ENCODE data around the gene AMIGO3. TPM values are rescaled to one million over a fixed set of nuclear protein-coding genes. Genes with fewer than 3 reads are reported as not detected.

Gene AMIGO3
- total and polyA plus RNA-seq, 2 donors (not counting 1 experiment from before 2014, with no cell fraction given): 11.1 TPM; not detected in 1

- H3K27me3 ChIP-seq (replicated peaks in 1 of 4; ENCODE audit: control extremely low read depth in 1 of 4, control insufficient read depth in 3 of 4, insufficient read depth in 4 of 4, low read length in 3 of 4): no peaks in the 10 kb centered on the region
- H3K4me3 Mint-ChIP-seq: peak overlapping the region; percentile 96
- H3K4me1 ChIP-seq (ENCODE audit: control insufficient read depth in 2 of 2, insufficient read depth in 2 of 2, low read length in 2 of 2): peaks cover 15 to 30% of the 10 kb centered on the region in 2 donors
- 85% methylated on average over 75 of the region's 75 CpGs for WGBS (ENCODE audit: insufficient coverage)
- H3K4me3 ChIP-seq (ENCODE audit: control extremely low read depth in 1 of 5, extremely low read depth in 1 of 5, insufficient read depth in 1 of 5, low read depth in 2 of 5, low read length in 4 of 5): peak overlapping the region in 2 of 5 experiments; percentile 66 to 76
- ChIA-PET CTCF (interaction anchor here (0.6 to 1.9 kb wide), 11 partner anchors 10 to 1522 kb away, joined by 3 to 8 read pairs (median 3); partner anchors contain the start of genes INKA1, IP6K1 and RBM6), POLR2A (interaction anchor here (1.0 to 3.0 kb wide), 3 partner anchors 17 to 85 kb away, joined by 3 to 9 read pairs (median 3); partner anchors contain the start of genes INKA1 and IP6K1)
- H3K36me3 ChIP-seq (replicated peaks in 1 of 2; ENCODE audit: control extremely low read depth in 1 of 2, control insufficient read depth in 1 of 2, extremely low read depth in 1 of 2, insufficient read depth in 2 of 2, low read length in 1 of 2): peaks cover 0 to 23% of the 10 kb centered on the region in 2 experiments
- TF ChIP-seq EZH2 (IDR thresholded peaks at IDR 0.05; ENCODE audit: borderline replicate concordance, insufficient read depth, low read depth, low read length, poor library complexity, severe bottlenecking): no peak
- TF ChIP-seq, protein P1, sequence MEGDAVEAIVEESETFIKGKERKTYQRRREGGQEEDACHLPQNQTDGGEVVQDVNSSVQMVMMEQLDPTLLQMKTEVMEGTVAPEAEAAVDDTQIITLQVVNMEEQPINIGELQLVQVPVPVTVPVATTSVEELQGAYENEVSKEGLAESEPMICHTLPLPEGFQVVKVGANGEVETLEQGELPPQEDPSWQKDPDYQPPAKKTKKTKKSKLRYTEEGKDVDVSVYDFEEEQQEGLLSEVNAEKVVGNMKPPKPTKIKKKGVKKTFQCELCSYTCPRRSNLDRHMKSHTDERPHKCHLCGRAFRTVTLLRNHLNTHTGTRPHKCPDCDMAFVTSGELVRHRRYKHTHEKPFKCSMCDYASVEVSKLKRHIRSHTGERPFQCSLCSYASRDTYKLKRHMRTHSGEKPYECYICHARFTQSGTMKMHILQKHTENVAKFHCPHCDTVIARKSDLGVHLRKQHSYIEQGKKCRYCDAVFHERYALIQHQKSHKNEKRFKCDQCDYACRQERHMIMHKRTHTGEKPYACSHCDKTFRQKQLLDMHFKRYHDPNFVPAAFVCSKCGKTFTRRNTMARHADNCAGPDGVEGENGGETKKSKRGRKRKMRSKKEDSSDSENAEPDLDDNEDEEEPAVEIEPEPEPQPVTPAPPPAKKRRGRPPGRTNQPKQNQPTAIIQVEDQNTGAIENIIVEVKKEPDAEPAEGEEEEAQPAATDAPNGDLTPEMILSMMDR (IDR thresholded peaks at IDR 0.05): no peak
- H3K9me3 Mint-ChIP-seq (ENCODE audit: insufficient read depth): no peaks in the 10 kb centered on the region
- peaks cover 4% of the 10 kb centered on the region for H3K79me2 ChIP-seq (ENCODE audit: control insufficient read depth, insufficient read depth, low read length)
- DNase-seq: peak; percentile 42
- peak overlapping the region; percentile 95 for H3K4me2 ChIP-seq (replicated peaks; ENCODE audit: low read depth, low read length, poor library complexity, severe bottlenecking)
- intact Hi-C loops (cut with micrococcal nuclease): no loop called here
- H3K9ac ChIP-seq (ENCODE audit: low read length): peak overlapping the region; percentile 79
- no peaks in the 10 kb centered on the region for H3K27me3 Mint-ChIP-seq
- no peaks in the 10 kb centered on the region for H3K9me3 ChIP-seq (ENCODE audit: control extremely low read depth in 1 of 3, control insufficient read depth in 2 of 3, insufficient read depth in 1 of 3, low read length in 2 of 3)
- H2AFZ ChIP-seq (ENCODE audit: insufficient read depth, low read depth, low read length, poor library complexity, severe bottlenecking): no peak overlapping the region
- H3K4me1 Mint-ChIP-seq: peaks cover 33% of the 10 kb centered on the region
- no peak overlapping the region for H3K27ac ChIP-seq (ENCODE audit: low read length in 2 of 2)
- H3K27ac Mint-ChIP-seq: peak overlapping the region; percentile 92
- no peak for ATAC-seq (ENCODE audit: low read depth)
- no peaks in the 10 kb centered on the region for H4K20me1 ChIP-seq (ENCODE audit: control insufficient read depth, insufficient read depth, low read length, poor library complexity, severe bottlenecking)
Measured at GRCh38 chr3:49717959-49718857, 1.3 kb downstream of the AMIGO3 start.

Measured in B cell (primary cell).